Adrenal gland (tissue), 12 donors: ENCODE data around the gene OTULIN. TPM values are rescaled to one million over a fixed set of nuclear protein-coding genes. Genes with fewer than 3 reads are reported as not detected.

Experiments
- DNase-seq, 7 donors: peaks; one replicate each; pipeline ENCODE4 v3.0.0-alpha.2; 2019 to 2020
- H3K27ac ChIP-seq, 5 donors: fragments of 200-600 bp; sonication (generic) in 4 of 5; 1 replicate in 3 of 5; 2 replicates in 2 of 5; pipeline versions ENCODE4 v1.5.1 to v1.8.0; 2016 to 2020; ENCODE audit warnings: mild to moderate bottlenecking in 1 of 5
- H3K27me3 ChIP-seq: fragments of 200-600 bp; 2 replicates; pipeline ENCODE4 v1.8.0; 2021
- H3K36me3 ChIP-seq, 2 donors: fragments of 200-600 bp; replicated peaks in 1 of 2; 1 replicate in 1 of 2; 2 replicates in 1 of 2; pipeline versions ENCODE4 v1.5.1 to v1.8.0; 2018 to 2022
- H3K4me1 ChIP-seq, 2 donors: fragments of 200-600 bp; replicated peaks in 1 of 2; 1 replicate in 1 of 2; 2 replicates in 1 of 2; pipeline versions ENCODE4 v1.5.1 to v1.8.0; 2018 to 2021
- H3K4me3 ChIP-seq, 4 donors: fragments of 200-600 bp; sonication (generic) in 3 of 4; one replicate each; pipeline ENCODE4 v1.5.1; 2016 to 2018
- H3K9me3 ChIP-seq, 3 donors: fragments of 200-600 bp; sonication (generic) in 1 of 3; replicated peaks in 1 of 3; 1 replicate in 2 of 3; 2 replicates in 1 of 3; pipeline versions ENCODE4 v1.5.1 to v1.8.0; 2016 to 2021
- POLR2A ChIP-seq, 2 donors: fragments of 450-650 bp; IDR thresholded peaks; one replicate each; pipeline ENCODE4 v1.6.1; 2017; ENCODE audit warnings: antibody characterized with exemption in 2 of 2, mild to moderate bottlenecking in 2 of 2, moderate library complexity in 1 of 2
- WGBS, 4 donors: extraction: QIAGEN DNeasy Blood & Tissue Kit in 2 of 4; methylation state at CpG; one replicate each; pipeline versions ENCODE4 v1.1.5 to v1.1.7; 2013 to 2017; 5-methylcytosine and 5-hydroxymethylcytosine counted together
- intact Hi-C, 2 donors: fragments of 100-400 bp; cut with DNase I; formaldehyde crosslinking; loops; one replicate each; pipeline versions ENCODE4 v1.14.1 to v1.15.0; 2022 to 2023
- polyA plus RNA-seq, 3 donors: library from polyadenylated mRNA; stranded (reverse); fragments of 200-250 nt in 2 of 3; fragments of 350-450 nt in 1 of 3; fragmentation: Illumina TruSeq in 1 of 3; extraction: RNeasy Lipid Tissue Mini Kit (QIAGEN cat#74804) in 1 of 3; gene quantifications; one replicate each; pipeline ENCODE4 v1.2.3, GENCODE V29; 2013 to 2014
- total RNA-seq, 9 donors: library from RNA; depleted of rRNA in 4 of 9; stranded (reverse); fragments of >200 nt in 4 of 9; fragments of 120-200 nt in 1 of 9; fragmentation: NEBNext Ultra II Directional in 1 of 9; extraction: Animal tissue kit (Norgen Biotek cat#: 25700) in 1 of 9; gene quantifications; one replicate each; pipeline versions ENCODE4 v1.1.0 to v1.2.4, GENCODE V29; 2013 to 2023
- TF ChIP-seq, protein P1 (sequence below), 6 experiments: fragments of 450-650 bp in 4 of 6; fragments of 200-600 bp in 2 of 6; sonication (generic) in 1 of 6; IDR thresholded peaks; 1 replicate in 5 of 6; 2 replicates in 1 of 6; pipeline versions ENCODE4 v1.5.1 to v1.8.0; 2016 to 2021; ENCODE audit warnings: antibody characterized with exemption in 6 of 6, mild to moderate bottlenecking in 2 of 6, moderate library complexity in 1 of 6
- donor health status: healthy with polysubstance abuse.
- donor health status: Bipolar disorder and iron deficiency.
- donor health status: DM: yes; HTN: yes; CAD: no.
- donor health status: DM: no; HTN: no; CAD: no.
- donor health status: DM: no; HTN: no; CAD: no.
- donor health status: DM: yes; HTN: yes; CAD: no.

Gene OTULIN
- total and polyA plus RNA-seq, 12 donors, result 2.8 to 40.8 (median 20.4) TPM

DNA sequence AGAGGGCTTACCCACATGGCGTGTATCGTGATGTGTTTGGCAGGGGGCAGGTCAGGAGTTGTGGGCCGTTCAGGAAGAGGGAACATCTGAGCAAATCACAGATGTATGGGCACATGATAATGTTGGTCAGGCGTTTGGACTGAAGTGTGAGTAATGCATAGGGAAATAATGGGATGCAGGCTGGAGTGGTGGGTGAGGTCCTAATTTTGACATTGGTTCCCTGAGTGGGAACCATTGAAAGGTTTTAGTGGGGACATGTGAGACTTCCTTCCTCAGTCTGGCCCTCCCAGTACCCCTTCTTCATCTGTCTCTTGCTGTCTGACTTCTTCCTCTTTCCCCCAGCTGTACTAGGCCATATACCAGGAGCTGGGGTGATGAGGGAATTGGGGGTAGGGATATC, 7.6 kb downstream of the OTULIN start:
- TF ChIP-seq, protein P1, sequence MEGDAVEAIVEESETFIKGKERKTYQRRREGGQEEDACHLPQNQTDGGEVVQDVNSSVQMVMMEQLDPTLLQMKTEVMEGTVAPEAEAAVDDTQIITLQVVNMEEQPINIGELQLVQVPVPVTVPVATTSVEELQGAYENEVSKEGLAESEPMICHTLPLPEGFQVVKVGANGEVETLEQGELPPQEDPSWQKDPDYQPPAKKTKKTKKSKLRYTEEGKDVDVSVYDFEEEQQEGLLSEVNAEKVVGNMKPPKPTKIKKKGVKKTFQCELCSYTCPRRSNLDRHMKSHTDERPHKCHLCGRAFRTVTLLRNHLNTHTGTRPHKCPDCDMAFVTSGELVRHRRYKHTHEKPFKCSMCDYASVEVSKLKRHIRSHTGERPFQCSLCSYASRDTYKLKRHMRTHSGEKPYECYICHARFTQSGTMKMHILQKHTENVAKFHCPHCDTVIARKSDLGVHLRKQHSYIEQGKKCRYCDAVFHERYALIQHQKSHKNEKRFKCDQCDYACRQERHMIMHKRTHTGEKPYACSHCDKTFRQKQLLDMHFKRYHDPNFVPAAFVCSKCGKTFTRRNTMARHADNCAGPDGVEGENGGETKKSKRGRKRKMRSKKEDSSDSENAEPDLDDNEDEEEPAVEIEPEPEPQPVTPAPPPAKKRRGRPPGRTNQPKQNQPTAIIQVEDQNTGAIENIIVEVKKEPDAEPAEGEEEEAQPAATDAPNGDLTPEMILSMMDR (IDR thresholded peaks at IDR 0.05), result no peak
- TF ChIP-seq POLR2A (IDR thresholded peaks at IDR 0.05), result no peak
- H3K36me3 ChIP-seq, result no peaks in the 10 kb centered on the region
- WGBS, 4 donors, result 72 to 82% (median 78%) methylated on average over 4 of the region's 4 CpGs
- intact Hi-C loops, result no loop called here
- no peak overlapping the region for H3K4me3 ChIP-seq
- no peaks in the 10 kb centered on the region for H3K27me3 ChIP-seq
- H3K9me3 ChIP-seq, result no peaks in the 10 kb centered on the region
- no peak overlapping the region for H3K27ac ChIP-seq
- H3K4me1 ChIP-seq, result peaks cover 6 to 56% of the 10 kb centered on the region in 2 donors
- peak in 1 of 7 donors; percentile 8 for DNase-seq

DNA sequence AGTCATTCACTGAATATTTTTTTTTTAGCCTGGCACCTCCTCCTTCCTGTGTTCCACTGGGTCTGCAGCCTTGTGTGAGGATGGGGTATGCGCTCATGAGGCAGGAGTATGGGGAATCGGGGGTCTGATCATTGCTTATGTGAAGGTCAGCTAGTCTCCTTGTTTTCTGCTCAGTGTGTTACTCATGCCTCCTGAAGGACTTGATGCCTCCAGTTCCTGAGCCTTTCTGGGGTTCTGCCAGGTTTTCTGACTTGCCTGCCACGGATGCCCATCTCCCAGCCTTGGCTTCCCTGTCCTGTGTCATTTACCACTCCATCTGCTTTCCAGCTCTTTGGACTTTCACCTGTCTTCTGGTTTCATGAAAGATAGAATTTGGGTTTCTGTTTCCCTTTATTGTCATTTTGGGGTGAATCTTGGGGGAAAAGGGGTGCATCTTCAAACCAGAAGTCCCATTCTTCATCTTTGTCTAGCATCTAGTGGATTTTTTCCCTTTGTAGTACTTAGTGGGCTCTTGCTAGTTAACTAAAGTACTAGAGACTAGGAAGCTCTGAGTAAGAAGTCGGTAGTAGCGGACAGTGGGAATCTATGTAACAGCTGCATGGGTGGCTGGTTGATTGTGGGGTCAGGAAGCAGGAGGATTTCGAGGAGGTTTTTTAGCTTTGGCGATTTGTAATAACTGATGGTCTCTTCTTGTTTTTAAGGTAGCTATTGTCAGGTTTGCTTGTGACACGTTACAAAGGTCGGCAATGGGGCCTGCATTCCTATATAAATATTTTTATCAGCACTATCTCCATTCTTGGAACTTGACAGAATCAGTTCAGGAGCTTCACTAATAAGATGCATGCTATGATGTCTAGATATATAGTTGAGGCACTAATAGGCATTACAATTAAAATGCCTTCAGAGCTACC, 8.2 kb downstream of the OTULIN start:
- H3K4me1 ChIP-seq, result peaks cover 6 to 56% of the 10 kb centered on the region in 2 donors
- no peaks in the 10 kb centered on the region for H3K9me3 ChIP-seq
- TF ChIP-seq, protein P1 (IDR thresholded peaks at IDR 0.05), result no peak
- no peak for TF ChIP-seq POLR2A (IDR thresholded peaks at IDR 0.05)
- H3K36me3 ChIP-seq, result no peaks in the 10 kb centered on the region
- no peak overlapping the region for H3K4me3 ChIP-seq
- intact Hi-C loops, result no loop called here
- H3K27ac ChIP-seq, result no peak overlapping the region
- 70 to 73% (median 72%) methylated on average over 9 of the region's 9 CpGs for WGBS, 4 donors
- H3K27me3 ChIP-seq, result no peaks in the 10 kb centered on the region
- DNase-seq, result peak in 6 of 7 donors; percentile 48 to 72 (median 64)

DNA sequence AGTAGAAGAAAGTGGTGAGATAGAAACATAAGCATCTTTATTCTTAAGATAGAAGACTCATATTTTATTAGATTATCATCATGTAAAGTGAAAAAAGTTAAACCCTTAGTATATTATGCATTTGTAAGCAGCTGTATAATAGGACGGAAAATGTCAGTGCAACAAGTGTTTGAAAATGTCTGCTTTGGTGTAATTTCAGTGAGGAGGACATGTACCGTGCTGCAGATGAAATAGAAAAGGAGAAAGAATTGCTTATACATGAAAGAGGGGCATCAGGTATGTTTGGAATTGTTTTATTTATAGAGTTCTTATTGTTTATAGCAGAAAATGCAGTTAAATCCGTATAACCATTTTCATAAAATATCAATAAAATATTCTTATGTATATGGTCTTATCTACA, 8.9 kb downstream of the OTULIN start:
- intact Hi-C loops, result no loop called here
- Histone ChIP-seq H3K27me3 (no peaks in the 10 kb centered on the region), H3K36me3 (no peaks in the 10 kb centered on the region), H3K4me1 (peaks cover 6 to 56% of the 10 kb centered on the region in 2 donors), H3K4me3 (no peak overlapping the region), H3K27ac (no peak overlapping the region), H3K9me3 (no peaks in the 10 kb centered on the region)
- TF ChIP-seq, protein P1 (IDR thresholded peaks at IDR 0.05), result no peak
- no peak for TF ChIP-seq POLR2A (IDR thresholded peaks at IDR 0.05)
- 74 to 94% (median 92%) methylated on average over 3 of the region's 3 CpGs for WGBS, 4 donors
- DNase-seq, result no peak

DNA sequence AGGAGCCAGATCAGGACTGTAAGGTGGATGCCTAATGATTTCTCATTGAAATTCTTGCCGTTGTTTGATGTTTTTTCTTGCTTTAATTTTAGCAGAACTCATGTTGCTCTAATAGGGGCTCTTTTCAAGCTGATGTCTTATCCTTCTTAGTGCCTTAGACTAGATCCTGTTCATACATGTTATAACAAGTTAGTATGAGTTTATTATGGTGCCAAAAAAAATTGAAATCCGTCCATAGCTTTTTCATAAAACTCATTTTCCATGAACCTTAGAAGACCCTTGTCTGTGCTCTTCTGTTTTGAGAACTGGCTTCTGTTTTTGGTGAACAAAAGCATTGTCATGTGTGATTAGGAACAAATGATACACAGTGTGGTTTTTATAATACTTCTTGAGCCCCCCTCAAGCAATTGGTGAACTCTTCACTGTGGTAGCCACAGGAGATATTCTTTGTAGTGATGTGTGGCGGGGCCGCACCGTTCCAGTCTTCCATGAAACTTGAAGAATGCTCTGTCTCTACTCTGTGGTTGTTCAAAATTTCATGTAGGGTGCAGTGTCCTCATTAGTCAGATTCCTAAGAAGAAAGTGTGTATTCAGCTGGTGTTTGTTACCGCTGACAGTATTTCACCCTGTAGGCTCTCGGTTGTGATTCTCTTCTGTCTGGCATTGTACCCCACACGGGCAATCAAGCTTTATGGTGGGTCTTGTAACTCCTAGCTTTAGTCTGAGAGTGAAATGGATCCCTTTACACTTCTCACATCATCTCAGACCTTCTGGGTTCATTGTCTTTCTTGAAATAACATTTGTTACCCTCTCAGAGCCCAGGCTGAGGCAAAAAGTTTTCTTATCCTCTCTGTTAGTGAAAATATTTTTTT, 10.7 kb downstream of the OTULIN start:
- no peaks in the 10 kb centered on the region for H3K9me3 ChIP-seq
- peaks cover 6 to 51% of the 10 kb centered on the region in 2 donors for H3K4me1 ChIP-seq
- intact Hi-C loops, result no loop called here
- H3K27ac ChIP-seq, result no peak overlapping the region
- TF ChIP-seq POLR2A (IDR thresholded peaks at IDR 0.05), result no peak
- TF ChIP-seq, protein P1 (IDR thresholded peaks at IDR 0.05), result no peak
- no peaks in the 10 kb centered on the region for H3K36me3 ChIP-seq
- no peak overlapping the region for H3K4me3 ChIP-seq
- no peaks in the 10 kb centered on the region for H3K27me3 ChIP-seq
- no peak for DNase-seq
- WGBS, 4 donors, result 82 to 88% (median 87%) methylated on average over 8 of the region's 8 CpGs
